T-helper 9 cell (primary cell): ENCODE measurements around the gene MKX.

ENCODE experiments used
- DNase-seq: peaks from one replicate; pipeline ENCODE4 v3.0.0-alpha.2; 2020

MKX gene

DNA sequence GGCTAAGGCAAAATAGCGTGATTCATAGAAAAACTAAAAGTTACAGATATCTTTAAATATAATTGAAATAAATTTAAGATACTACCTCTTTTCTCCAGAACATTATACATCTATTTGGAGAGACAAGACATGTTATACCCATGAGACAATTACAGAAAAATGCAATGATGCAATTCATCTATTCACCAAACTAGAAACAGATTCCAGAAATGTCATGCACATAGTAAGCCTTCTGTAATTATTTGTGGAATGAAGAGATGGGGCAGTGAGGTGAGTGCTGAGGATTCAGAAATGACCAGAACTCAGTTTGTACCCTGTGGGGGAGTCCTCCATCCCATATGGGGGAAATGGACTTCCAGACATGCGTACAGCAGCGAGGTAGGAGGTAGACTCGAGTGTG, 99.4 kb downstream of the MKX start:
- no peak for DNase-seq

DNA sequence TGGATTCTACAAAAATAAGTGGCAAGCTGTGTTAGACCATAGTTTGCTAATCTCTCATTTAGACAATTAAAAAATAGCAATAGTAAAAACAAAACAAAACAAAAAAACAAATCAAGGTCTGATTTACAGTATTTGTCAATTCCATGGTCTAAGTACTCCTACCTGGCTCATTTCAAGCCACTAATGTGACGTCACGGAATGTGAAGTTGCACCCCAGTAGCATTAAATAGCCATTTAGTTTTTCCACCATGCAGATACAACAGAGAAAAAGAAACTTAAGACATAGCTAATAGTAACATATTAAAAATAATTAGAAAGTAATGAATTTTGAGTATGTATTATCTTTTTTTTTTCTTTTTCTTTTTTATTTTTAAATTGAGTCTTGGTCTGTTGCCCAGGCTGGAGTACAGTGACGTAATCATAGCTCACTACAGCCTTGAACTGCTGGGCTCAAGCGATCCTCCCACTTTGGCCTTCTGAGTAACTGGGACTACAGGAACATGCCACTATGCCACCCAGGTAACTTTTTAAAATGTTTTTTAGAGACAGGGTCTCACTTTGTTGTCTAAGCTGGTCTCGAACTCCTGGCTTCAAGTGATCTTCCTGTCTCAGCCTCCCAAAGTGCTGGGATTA, 101.2 kb downstream of the MKX start:
- no peak for DNase-seq

DNA sequence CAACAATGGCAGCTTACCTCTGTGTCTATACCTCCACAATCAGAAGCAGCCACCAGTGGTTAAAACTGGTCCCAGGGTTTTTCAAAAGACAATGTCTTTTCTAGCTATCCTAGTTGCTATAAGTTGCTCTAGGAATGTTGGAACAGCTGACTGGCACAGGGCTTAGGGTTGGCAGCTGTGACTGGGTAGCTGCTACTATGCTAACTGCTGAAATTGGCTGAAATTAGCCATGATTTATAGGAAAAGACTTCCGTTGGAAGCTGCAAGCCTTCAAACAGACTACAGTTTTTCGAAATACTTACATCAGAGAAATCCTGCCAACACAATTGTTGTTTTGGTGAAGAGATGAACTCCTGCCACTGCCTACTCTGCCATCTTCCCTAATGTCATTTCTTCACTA, 102.3 kb downstream of the MKX start:
- DNase-seq: no peak

DNA sequence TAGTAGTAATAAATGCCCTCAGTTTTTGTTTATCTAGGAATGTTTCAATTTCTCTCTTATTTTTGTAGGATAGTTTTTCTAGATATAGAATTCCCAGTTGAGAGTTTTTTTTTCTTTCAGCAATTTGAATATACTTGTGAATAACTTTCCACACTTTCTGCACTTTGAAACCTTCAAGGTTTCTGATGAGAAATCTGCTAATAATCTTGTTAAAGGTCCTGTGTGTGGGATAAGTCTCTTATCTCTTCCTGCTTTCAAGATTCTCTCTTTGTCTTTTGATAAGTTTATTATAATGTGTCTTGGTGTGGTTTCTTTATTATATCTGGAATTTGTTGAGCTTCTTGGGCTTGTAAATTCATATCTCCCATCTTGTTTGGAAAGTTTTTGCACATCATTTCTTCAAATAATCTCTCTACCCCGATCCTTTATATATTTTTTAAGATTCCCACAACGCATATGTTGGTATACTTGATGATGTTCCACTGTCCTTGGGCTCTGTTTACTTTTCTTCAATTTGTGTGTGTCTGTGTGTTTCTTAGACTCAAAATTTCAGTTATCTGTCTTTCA, 103.5 kb downstream of the MKX start:
- DNase-seq: no peak

DNA sequence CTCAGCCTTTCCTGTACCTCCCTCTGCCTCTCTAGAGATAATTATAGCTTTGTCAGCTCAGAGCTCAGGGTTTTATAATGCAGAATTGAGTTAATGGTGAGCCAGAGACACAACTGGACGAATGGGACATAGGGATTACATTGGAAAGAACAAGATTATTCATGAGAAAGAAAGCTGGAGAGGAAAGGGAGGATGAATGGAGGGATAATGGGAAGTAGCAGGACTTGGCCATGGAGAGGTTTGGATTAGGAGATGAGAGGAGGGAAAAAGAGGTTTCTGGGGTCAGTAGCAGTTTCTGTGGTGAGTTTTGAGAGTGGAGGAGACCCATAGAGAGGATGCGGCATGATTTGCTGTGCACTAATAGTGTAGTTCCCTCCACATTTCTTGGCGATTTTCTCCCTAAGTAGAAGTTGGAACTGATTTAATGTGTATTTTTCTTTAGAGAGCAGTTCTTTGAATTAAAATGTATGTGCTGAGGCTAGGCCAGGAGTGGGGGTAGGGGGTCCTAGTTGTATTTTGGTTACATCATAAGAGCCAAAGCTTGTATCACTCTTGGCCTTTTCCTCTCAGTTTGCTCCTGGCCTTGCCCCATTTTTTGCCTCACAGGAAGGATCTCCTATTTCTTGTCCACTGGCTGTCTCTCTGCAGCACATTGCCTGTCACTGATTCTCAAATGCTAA, 107.4 kb downstream of the MKX start:
- no peak for DNase-seq

DNA sequence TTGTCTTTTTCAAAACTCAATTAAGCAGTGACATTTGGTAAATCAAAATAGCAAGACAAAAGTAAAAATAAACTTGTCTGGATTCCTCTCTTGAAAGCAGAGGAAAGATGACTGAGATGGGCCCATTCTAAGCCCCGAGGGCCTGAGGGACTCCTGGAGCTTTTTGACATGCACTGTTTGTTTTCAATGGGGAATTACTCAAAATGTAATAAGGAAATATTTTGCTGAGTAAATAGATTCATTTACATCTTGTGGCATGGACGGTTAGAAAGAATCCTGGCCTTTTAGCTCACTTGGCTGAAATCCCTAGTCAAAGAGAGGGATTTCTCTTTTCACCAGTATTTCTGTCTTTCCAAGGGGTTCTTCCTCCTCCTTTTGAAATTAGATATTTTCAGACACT, 108.0 kb downstream of the MKX start:
- DNase-seq: no peak

DNA sequence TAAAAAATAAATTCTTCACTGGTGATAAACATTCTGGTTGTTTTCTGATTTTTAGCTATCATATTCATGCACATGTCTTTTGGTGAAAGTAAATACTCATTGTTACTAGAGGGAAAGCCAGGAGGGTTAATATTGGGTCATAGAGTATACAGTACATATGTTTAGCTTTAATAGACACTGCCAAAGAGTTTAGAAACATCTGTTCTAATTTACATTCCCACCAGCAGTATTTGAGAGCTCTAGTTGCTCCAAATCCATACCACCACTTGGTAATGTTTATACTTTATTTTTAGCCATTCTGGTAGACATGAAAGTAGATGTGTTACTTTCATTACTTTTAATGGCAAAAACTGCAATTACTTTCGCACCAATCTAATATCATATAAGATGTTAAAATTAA, 108.8 kb downstream of the MKX start:
- DNase-seq: no peak

DNA sequence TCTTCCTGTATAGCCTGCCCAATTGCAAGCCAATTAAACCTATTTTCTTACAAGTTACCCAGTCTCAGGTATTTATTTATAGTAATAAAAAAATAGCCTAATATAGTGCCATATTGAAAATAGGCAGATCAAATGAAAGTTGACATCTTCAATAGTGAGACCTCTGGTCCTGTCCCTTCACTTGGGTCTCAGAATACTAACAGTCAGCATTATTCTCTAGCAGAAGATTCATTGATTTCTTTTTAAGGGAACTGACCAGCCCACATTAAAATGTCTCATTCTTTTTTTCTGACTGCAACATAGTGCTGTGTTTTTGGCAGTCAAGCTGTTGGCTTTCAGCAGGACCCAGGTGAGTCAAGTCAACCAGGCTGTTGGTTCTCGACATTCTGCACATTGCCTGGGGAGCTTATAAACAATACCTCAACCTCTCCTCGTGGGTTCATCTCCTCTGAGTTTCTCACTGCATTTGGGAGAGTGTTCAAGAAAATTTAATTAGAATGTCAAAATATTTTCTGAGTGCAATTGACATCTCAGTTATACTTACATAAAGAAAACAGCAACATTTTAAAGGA, 109.8 kb downstream of the MKX start:
- DNase-seq: no peak

DNA sequence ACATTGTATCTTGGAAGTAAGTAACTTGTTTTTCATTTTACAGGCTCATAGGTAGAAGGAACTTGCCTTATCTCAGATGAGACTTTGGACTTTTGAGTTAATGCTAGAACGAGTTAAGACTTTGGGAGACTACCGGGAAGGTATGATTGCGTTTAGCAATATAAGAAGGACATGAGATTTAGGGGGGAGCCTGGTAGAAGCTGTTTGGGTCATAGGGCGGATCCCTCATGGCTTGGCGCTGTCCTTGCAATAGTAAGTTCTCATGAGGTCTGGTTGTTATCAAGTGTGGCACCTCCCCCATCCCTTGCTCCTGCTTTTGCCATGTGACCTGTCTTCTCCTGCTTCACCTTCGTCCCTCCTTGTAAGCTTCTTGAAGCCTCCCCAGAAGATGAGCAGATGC, 110.3 kb downstream of the MKX start:
- no peak for DNase-seq

DNA sequence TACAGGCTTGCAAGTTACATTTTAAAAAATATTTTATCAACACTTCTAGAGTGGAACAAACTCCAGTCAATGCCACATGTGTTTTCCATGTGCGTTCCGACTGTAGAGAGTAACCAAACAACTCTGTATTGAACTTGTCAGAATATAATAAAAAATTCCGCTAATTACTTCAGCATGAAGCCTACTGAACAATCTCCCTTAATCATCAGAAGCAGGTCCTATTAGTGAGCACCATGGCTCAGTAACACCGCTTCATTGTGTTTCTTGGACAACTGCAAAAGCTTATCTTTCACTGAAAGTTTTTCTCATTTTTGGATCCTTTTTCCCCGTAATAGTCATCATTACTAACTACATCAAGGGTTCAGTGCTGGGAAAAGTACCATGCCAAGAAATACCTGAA, 117.0 kb downstream of the MKX start:
- DNase-seq: no peak

DNA sequence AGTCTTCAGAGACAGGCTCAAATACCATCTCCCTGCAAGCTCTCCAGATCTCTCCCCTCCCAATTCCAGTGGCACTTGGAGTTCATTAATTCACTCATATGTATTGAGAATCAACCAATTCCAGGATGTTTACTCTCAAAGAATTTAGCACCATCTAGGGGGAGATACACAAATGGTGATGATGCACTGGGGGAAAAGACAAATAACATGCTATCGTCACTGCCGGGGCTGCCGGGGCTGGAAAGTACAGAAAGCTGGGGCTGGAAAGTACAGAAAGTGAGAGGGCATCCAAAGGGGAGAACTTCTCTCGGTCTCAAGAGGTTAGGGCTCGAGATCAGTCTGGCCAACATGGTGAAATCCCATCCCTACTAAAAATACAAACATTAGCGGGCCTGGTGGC, 118.7 kb downstream of the MKX start:
- DNase-seq: no peak

DNA sequence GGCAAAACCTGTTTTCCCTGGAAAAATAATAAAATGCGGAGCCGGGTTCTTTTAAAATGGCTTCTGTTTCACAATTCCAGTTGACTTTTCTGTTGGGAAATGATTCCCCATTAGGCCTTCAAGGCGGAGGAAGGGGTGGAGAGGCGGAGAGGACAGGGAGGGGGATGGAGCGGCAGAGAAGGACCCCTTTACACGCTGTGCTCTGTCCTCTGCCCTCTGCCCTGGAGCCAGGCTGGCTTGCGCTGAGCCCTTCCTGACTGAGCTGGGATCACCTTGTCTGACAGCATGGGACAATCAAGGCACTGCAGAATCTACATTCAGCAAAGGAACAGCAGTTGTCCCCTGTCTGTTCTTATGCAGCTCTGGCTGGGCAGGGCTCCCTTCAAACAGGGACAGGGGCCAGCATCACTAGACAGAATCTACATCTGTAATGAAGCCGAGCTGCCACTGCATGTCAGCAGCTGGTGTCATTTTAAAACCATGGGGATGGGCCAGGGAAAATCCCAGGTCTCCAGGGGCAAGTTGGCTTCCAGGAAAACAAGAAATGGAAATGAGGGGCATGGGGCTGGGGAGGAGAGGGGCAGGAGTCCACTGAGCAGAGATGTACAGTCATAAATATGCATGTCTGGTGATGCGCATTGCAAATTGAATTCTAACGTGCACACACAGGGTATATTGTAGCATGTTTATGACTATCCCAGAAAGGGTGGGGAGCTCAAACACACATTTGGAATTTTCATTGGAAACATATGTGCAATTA, 120.0 kb downstream of the MKX start:
- DNase-seq: no peak

DNA sequence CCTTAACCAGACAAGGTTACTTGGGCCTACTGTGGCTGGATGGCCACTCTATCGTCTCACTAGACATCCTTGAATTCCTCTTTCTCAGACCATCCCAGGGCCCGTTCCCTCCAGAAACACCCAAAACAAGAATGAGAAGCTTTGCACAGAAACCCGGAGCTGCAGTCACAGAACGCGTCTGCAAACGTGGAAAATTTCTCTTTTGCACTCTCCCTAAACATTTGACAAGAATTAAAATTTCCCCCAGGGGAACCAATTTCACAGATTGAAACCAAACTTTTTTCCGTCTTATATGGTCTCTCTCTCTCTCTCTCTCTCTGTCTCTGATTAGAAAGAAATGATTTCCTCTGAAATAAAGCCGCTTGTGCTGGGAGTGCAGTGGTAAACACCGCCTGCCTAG, 120.7 kb downstream of the MKX start:
- no peak for DNase-seq
